ENCODE data around the gene HIVEP2.

The HIVEP2 gene

DNA sequence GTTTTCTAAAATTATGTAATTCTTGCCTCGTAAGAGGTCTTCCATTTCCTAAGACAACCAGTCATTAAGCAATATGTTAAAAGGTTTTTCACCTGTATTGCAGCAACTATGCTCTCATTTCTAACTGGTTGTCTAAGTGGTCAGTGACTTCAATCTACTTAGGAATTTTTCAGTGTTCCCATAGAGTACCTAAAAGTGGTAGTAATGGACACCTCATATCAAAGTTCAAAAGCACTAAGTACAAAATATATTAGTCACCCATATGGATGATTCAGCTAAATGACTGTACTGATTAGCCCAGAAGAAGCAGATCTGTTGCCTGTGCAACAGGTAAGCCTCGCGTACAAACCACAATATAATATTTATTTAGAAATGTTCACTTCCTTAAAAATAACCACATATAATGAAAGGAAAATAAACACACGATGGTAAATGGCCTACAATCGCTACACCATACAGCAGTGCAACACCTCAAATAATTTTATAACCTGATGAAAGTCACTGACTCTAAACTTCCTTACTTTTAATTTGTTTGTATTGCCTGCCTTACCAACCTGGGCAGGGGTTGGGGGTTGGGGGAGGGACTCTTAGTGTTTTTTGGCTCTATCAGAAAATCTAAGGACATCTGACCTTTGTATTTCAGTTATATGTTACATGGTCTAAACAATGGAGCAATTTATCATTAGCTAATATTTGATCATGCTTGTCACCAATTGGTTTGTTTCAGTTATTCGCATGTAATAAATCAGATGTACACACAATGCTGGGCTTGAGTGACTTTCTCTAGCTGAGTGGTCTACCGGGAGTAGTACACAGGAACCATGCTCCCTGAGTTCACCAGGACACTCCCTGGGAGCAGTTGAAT lies 105.9 kb downstream of the HIVEP2 start:
- DNase-seq: no peak

DNA sequence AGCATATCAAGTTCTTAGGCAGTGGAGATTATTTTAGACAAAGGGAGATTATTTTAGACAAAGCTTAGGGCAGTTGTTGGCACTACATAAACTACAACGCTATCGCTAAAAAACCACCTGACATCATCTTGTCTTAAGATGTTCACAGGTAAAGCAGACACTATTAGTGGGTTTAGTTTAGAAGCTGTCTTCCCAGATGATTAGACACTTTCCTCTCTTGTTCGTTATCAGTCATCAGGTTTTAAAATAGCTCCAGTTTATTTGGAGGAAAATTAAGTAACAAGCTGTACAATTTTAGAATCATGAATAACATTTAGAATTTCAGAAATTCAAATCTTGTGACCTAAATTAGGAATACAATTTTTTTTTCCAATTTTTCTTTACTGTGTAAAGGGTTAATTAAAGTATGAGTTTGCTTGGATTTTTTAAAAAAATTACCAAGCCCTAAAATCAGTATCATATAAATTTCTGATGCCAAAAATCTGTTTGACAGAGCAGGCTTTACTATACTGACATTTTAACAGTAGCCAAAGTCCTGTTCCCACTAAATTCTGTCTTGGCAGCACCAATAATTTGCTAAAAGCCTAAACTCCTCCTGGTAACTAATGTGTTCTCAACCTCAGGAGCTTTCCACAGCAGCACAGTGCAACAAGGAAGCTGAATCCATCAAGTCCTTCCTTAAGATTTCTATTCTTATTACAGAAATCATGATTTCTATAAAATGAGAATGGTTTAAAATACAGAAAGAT lies 109.0 kb downstream of the HIVEP2 start:
- no peak for DNase-seq

DNA sequence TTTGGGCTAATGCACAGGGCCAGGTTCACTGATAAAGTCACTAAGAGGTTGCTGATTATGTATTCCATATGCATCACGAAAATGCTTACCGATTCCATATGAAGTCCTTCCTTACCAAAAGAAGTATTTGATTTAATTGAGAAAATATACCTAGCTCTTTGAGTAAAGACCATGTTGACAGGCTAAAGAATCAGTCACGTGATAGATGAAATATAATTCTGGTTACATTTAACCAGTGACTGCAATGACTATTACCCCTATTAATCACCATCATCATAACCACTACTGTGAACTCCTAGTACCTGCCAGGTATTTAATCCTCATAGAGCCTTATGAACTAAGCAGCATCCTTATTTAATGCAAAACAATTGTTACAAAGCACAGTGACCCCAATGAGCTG lies 110.1 kb downstream of the HIVEP2 start:
- no peak for DNase-seq

DNA sequence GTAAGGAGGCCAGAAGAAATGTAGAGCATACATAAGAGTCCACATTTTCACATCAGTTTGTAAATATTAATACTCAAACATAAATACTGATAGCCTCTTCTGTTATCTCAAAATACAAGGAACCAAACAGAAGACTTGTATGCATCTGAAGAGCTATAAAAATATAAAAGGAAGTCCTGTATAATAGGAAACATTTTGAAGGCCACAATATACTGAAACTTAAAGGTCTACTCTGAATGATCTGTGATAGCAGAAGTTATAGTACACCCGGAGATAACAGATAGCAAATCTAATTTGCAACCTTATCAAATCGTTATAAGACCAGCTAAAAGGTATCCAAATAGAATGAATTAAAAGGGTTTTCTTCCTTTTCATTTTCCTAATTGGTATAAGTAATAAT lies 111.2 kb downstream of the HIVEP2 start:
- no peak for DNase-seq

DNA sequence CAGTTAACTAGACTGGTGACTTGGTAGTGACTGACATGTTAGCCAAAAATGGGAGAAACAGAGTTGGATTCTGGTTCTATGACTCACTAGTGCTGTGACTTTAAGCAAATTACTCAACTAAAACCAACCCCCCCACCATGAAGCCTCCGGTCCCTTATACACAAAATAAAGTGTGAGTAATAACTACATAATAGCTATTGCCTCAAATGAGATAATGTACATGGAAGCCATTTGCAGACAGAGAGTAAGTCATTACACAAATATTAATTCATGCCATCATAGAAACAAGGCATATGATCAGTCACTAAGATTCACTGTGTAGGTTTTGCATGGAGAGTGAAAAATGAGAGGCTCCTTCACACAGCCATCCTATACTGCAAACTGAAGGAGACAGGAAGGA lies 111.9 kb downstream of the HIVEP2 start:
- DNase-seq: no peak

DNA sequence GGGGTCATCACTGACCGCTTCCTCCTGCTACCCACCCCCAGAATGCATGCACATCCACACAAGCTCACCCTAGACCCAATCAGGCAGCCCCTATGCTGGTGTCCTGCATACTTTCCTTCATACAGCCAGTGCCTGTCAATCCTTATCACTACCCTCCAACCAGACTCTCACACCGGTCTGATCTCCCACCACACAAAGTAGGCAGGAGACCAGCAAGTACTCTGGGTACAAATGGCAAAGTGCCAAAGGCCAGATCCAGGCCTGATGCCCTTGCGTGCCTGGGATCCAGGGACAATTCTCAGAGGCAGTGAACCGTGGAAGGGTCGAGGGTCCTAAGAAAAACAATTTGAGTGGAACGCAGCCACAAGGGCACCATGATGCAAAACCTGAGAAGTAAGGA lies 114.2 kb downstream of the HIVEP2 start:
- no peak for DNase-seq

DNA sequence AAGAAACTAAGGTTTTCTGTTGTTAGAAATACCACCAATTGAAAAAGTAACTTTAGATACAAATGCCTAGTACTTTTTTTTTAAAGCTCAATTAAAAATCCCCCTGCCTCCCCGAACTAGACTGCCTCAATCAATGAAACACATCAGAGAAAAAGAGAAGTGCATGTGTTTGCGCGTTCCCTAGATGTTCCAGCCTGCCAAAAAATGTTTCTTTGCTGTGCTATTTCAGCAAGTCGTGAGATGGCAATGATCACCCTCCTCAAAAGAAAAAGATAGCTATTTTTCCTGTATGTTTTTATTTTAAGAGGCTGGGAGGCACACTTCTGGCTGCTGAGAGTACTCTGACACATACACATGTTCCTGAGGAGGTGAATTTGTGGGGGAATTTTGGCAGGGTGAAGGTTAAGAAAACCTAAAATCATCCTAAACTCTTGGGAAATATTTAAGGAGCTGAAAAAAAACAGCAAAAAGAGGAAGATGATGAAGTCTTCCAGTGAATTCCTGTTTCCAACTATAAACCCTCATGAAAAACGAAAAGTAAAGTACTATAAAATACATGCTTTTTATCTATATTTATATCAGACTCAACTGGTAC lies 114.8 kb downstream of the HIVEP2 start:
- DNase-seq: no peak

DNA sequence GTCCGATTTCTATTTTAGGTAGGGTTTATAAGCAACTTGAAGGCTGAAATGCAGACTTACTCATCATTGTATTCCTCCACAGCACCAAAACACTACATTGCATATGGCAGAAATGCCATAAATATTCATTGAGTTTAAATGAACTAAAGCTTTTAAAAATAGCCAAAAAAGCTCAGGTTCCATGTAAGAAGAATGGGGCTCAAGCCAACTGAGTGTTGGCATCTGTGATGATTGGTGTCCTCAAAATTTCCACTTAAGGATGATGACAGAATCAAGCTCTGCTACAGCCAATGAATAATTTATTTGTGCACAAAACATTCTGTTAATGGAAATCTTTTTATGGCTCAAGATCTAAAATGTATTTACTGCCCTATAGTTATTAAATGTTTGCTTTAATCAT lies 115.4 kb downstream of the HIVEP2 start:
- DNase-seq: no peak

DNA sequence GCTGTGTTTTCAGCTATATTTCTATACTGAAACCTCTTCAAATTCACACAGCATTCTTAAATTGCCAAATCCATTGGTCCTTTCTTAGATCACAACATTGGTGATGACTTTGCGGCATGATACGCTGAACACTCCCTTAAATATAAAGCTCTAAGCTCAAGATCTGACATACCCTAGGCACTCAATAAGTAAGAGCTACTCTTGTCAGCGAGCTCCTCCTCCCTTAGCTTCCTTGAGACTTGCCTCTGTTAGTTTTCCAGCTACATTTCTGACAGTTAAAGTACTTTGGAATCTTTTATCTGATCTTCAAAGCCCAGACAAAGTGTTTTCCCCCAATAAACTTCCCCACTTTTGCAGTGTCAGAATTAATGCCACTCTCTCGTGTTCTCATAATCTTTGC lies 117.0 kb downstream of the HIVEP2 start:
- DNase-seq: no peak

DNA sequence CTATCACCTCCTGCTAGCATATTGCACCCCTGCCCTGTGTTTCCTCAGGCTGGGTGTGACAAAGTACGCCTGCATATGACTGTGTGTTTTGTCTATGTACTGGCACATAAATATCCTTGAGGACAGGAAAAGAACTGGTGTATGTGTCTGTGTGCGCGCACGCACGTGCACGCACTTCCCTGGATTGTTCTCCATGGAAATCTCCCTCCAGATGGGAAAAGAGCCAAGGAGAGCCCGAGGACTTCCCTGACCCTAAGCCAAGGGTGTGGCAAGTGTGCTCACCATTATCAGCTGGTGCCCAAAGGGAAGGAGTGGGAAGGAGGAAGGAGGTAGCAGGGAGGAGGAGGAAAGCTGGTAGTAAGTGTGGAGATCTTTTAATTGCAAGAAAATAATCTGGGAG lies 117.6 kb downstream of the HIVEP2 start:
- no peak for DNase-seq

- DNase-seq: no peak
These were observed 119.2 kb downstream of the HIVEP2 start for GRCh38 chr6:142825760-142826159.

DNA sequence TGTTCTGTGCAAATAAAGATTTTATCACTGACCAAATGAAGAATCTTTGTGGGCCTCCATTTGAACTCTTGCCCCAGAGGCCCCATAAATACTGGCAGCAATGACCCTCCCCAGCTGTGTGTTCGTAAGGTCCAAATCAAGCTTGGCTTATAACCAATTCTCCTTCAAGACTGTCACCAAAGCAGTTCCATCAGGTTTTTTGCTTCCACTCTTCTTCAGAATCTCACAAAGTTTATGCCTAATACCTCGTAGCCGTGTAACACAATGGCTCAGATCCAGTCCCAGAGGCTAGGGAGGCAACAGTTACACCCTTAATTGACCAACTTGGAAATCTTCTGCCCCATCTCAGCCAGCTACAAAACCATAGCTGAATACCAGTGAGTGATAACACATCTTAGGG lies 120.5 kb downstream of the HIVEP2 start:
- DNase-seq: no peak

GRCh38 chr6:142823256-142823902 lies 121.6 kb downstream of the HIVEP2 start:
- DNase-seq: no peak

DNA sequence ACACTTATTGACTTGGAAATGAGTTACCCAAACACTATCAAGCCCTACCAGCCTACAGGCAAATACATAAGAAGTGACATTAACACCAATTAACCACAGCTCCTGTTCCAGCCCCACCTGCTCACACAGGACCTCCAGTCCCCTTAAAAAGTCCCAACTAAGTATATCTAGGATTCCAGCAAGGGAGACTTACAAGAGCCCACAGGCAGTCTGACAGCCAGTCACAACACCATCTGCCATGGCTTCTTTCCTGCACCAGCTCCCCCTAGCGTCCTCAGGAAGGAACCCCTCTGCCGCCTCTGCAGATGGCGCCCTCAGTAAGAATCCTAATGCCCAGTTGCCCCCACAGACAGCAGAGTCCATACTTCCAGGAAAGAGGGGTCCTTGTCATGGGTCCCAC lies 122.1 kb downstream of the HIVEP2 start:
- DNase-seq: peak; percentile 49

DNA sequence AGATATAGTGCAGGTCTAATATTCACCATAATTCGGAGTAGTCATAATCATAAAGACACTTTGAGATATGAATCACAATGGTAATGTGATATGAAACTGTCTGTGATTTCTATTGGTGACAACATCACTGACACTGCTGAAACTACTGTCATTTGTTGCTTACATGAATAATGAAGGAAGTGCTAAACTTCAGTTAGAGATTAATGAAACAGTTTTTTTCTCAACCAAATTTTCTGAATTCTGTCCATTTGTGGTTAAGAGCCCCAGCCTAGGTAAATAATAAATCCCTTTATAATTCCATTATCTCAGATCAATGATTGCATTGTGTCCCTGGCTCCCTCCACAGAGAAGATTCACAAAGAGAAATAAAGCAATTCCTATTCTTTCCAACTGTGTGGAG lies 122.6 kb downstream of the HIVEP2 start:
- DNase-seq: no peak

DNA sequence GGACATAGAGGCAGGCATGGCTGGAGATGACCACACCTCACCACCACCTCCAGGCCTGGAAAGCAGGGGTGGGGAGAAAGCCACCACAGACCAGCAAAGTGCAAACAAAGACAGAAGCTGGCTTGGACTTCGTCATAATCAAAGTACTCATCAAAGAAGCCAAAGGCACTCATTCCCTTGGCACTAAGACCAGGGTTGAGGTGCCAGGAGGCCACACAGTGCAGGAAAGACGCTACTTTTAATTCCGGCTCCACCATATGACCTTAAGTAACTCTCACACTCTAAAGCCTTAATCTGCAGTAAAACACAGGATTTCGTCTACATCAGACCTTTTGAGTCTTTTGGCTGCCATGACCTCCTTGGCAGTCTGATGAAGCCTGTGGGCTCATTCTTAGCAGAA lies 123.1 kb downstream of the HIVEP2 start:
- DNase-seq: no peak

DNA sequence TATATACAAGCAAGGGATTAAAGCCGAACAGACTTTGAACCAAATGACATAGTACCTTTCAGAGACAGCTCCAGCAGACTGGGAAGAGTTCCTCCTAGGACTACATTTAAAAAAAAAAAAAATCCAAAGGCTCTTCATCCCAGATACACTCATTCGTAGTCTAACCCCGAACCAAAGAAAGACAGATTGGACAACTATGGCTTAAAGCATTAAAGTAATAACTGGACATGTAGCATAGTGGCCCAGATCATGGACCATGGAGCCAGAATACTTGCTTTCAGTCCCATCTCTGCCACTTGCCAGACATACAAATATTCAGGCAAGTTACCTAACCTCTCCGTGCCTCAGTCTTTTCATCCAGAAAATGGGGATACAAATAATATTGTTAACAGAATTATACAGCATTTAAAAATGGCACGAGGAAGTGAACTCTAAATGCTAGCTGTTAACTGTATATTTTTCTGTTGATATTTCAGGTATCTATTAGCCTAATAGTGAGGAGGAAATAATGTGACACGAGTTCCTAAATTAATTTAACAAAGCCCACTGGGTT lies 123.7 kb downstream of the HIVEP2 start:
- DNase-seq: no peak

DNA sequence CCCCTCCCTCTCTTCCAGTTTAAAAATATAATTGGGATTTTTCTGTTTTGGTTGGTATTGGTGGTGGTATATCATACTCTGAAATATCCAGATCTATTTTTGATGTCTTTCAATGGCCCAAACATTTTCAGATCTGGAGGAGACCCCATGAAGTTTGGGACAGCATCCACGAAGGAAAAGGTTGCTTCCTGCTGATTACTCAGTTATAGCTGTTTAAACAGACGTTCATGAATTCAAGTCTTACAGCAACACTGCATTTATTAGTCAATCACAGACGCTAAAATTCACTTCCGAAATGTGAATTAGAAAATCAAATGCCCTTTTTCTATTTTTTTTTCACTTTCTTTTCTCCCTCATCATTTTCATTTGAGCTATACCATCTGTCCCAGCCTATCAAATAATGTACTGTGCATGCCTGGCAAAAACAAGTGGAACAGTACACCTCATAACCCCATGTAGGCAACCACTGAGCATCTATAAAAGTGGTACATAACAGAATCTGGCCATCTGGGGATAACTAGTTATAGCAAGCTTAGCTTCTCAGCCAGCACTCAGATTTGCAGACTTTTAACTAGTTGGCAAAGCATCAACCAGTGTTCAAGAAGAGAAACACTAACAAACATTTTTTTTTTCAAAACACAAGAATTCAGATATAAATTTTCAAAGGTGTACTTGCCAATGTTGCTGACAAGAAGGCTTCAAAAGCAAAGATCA lies 124.5 kb downstream of the HIVEP2 start:
- DNase-seq: no peak

- peak; percentile 47 for DNase-seq
These were observed 125.2 kb downstream of the HIVEP2 start for GRCh38 chr6:142819603-142820337.

GRCh38 chr6:142816486-142816885 lies 128.5 kb downstream of the HIVEP2 start:
- no peak for DNase-seq

- DNase-seq: no peak
These were observed 128.9 kb downstream of the HIVEP2 start for GRCh38 chr6:142816031-142816430.

- no peak for DNase-seq
These were observed 133.1 kb downstream of the HIVEP2 start for GRCh38 chr6:142811923-142812322.
